HCT116 (cell line): ENCODE results near the gene SLC4A4. TPM values are rescaled to one million over a fixed set of nuclear protein-coding genes. Genes with fewer than 3 reads are reported as not detected.

Source experiments
- ATAC-seq: fragments of 200-7000 bp; cut with Tn5 transposase; 2 replicates; pipeline ENCODE4 v1.9.1; 2020; ENCODE audit warnings: mild to moderate bottlenecking, moderate library complexity
- BruUV-seq: library from RNA; stranded (reverse); fragments of 400-500 nt; replicated peaks from 2 replicates; lab custom pipeline; 2021; lab: Mats Ljungman, UMichigan
- CTCF ChIA-PET: fragments of 300-600 bp; sonication (Branson Sonifier 250); formaldehyde crosslinking; loops from one replicate; lab custom pipeline; 2021; ENCODE audit warnings: antibody characterized with exemption; lab: Charles Lee
- POLR2A ChIA-PET: fragments of 300-600, 350-600 bp; sonication (Branson Sonifier 250); formaldehyde crosslinking; loops from one replicate; lab custom pipeline; 2021; ENCODE audit warnings: antibody characterized with exemption; lab: Charles Lee
- RAD21 ChIA-PET, 2 experiments: fragments of 300-600 bp; sonication (Branson Sonifier 250); formaldehyde crosslinking; loops; one replicate each; lab custom pipeline; 2023; ENCODE audit warnings: low total read pairs in 2 of 2; ENCODE audit not compliant: uncharacterized antibody in 2 of 2, unreplicated experiment in 2 of 2, low non-redundant PET in 1 of 2; lab: Charles Lee
- DNase-seq: peaks from one replicate; pipeline ENCODE4 v3.0.0-alpha.2; 2010; ENCODE audit warnings: low read depth, low spot score
- H2AFZ ChIP-seq: fragments of 200-600 bp; shearing (Covaris generic), sonication (generic); 2 replicates; pipeline ENCODE4 v1.6.1; 2017; ENCODE audit warnings: low read depth, mixed run types, mixed read lengths, antibody characterized with exemption, low read length; ENCODE audit not compliant: poor library complexity, severe bottlenecking
- H3K27ac ChIP-seq: 2 replicates; pipeline ENCODE4 v1.5.1; 2012; ENCODE audit warnings: low read depth, low read length
- H3K27me3 ChIP-seq: fragments of 200-600 bp; sonication (generic); 2 replicates; pipeline ENCODE4 v1.6.1; 2016; ENCODE audit warnings: mixed run types, low read length, mixed read lengths; ENCODE audit not compliant: insufficient read depth
- H3K36me3 ChIP-seq, 2 experiments: fragments of 200-500 bp in 1 of 2; fragments of 200-600 bp in 1 of 2; sonication (Bioruptor generic) in 1 of 2; sonication (generic) in 1 of 2; 2 replicates each; pipeline versions ENCODE4 v1.5.1 to v1.6.1; 2014 to 2016; ENCODE audit warnings: low read length in 2 of 2, inconsistent platforms in 1 of 2, mixed read lengths in 1 of 2, mixed run types in 1 of 2; ENCODE audit not compliant: insufficient read depth in 2 of 2, control insufficient read depth in 1 of 2
- H3K4me1 ChIP-seq, 2 experiments: fragments of 200-600 bp in 1 of 2; sonication (generic) in 1 of 2; 2 replicates each; pipeline versions ENCODE4 v1.5.1 to v1.6.1; 2012 to 2017; ENCODE audit warnings: low read length in 2 of 2, inconsistent platforms in 1 of 2, mild to moderate bottlenecking in 1 of 2, mixed read lengths in 1 of 2, mixed run types in 1 of 2, moderate library complexity in 1 of 2; ENCODE audit not compliant: insufficient read depth in 2 of 2, control insufficient read depth in 1 of 2
- H3K4me2 ChIP-seq: fragments of 200-600 bp; sonication (generic); 2 replicates; pipeline ENCODE4 v1.6.1; 2017; ENCODE audit warnings: mixed run types, low read length, mixed read lengths
- H3K4me3 ChIP-seq, 2 experiments: fragments of 200-600 bp in 1 of 2; sonication (generic) in 1 of 2; replicated peaks in 1 of 2; 2 replicates each; pipeline ENCODE4 v1.5.1; 2011 to 2016; ENCODE audit warnings: low read length in 2 of 2, control low read depth in 1 of 2, low read depth in 1 of 2, mild to moderate bottlenecking in 1 of 2, mixed read lengths in 1 of 2, mixed run types in 1 of 2
- H3K79me2 ChIP-seq: fragments of 200-600 bp; sonication (generic); 2 replicates; pipeline ENCODE4 v1.6.1; 2017; ENCODE audit warnings: mild to moderate bottlenecking, mixed run types, low read length, moderate library complexity, mixed read lengths; ENCODE audit not compliant: insufficient read depth
- H3K9ac ChIP-seq: fragments of 200-600 bp; sonication (generic); 2 replicates; pipeline ENCODE4 v1.6.1; 2016; ENCODE audit warnings: low read length, mixed read lengths
- H3K9me2 ChIP-seq: fragments of 200-600 bp; sonication (generic), shearing (Covaris generic); 2 replicates; pipeline ENCODE4 v1.6.1; 2017; ENCODE audit warnings: mixed run types, mild to moderate bottlenecking, moderate library complexity; ENCODE audit not compliant: insufficient read depth
- H3K9me3 ChIP-seq, 2 experiments: fragments of 200-500 bp in 1 of 2; fragments of 200-600 bp in 1 of 2; sonication (Bioruptor generic) in 1 of 2; sonication (generic) in 1 of 2; 2 replicates each; pipeline ENCODE4 v1.6.1; 2014 to 2017; ENCODE audit warnings: low read length in 2 of 2, mixed read lengths in 2 of 2, inconsistent platforms in 1 of 2, low read depth in 1 of 2, mild to moderate bottlenecking in 1 of 2, mixed run types in 1 of 2, moderate library complexity in 1 of 2; ENCODE audit not compliant: control insufficient read depth in 1 of 2, insufficient read depth in 1 of 2
- H4K20me1 ChIP-seq: fragments of 200-600 bp; sonication (generic), shearing (Covaris generic); 2 replicates; pipeline ENCODE4 v1.6.1; 2017; ENCODE audit warnings: mixed run types, mild to moderate bottlenecking, moderate library complexity; ENCODE audit not compliant: insufficient read depth
- FOSL1 ChIP-seq: IDR thresholded peaks from 2 replicates; pipeline ENCODE4 v1.6.1; 2012; ENCODE audit warnings: low read depth
- POLR2A ChIP-seq: IDR thresholded peaks from 2 replicates; pipeline ENCODE4 v1.7.0; 2011; ENCODE audit warnings: borderline replicate concordance; ENCODE audit not compliant: insufficient read depth, insufficient read length; ENCODE audit errors: extremely low read depth
- SIN3A ChIP-seq: IDR thresholded peaks from 2 replicates; pipeline ENCODE4 v1.6.1; 2012; ENCODE audit warnings: low read depth
- SP1 ChIP-seq: IDR thresholded peaks from 2 replicates; pipeline ENCODE4 v1.6.1; 2012; ENCODE audit warnings: low read depth
- YY1 ChIP-seq: IDR thresholded peaks from 2 replicates; pipeline ENCODE4 v1.6.1; 2011; ENCODE audit warnings: low read length, low read depth, moderate library complexity, mild to moderate bottlenecking; ENCODE audit not compliant: insufficient replicate concordance; ENCODE audit errors: extremely low read depth
- ZFX ChIP-seq: fragments of 450-650 bp; IDR thresholded peaks from 2 replicates; pipeline ENCODE4 v1.6.1; 2017
- ZNF274 ChIP-seq: fragments of 200-500 bp; sonication (Bioruptor generic); IDR thresholded peaks from 2 replicates; pipeline ENCODE4 v1.6.1; 2014; ENCODE audit warnings: mild to moderate bottlenecking, low read depth, low read length, inconsistent platforms
- intact Hi-C: fragments of 100-400 bp; cut with micrococcal nuclease; formaldehyde crosslinking; loops from 2 replicates; pipeline ENCODE4 v1.10.0; 2022
- total RNA-seq: library from RNA; stranded (reverse); gene quantifications from one replicate; pipeline ENCODE4 v1.2.1, GENCODE V29; 2021; ENCODE audit not compliant: unreplicated experiment
- TF ChIP-seq, protein P1 (sequence below): IDR thresholded peaks from 2 replicates; pipeline ENCODE4 v1.6.1; 2012; ENCODE audit warnings: low read depth

Gene SLC4A4
- total RNA-seq, 1 experiment from 2014 or later = 0.30 TPM

DNA sequence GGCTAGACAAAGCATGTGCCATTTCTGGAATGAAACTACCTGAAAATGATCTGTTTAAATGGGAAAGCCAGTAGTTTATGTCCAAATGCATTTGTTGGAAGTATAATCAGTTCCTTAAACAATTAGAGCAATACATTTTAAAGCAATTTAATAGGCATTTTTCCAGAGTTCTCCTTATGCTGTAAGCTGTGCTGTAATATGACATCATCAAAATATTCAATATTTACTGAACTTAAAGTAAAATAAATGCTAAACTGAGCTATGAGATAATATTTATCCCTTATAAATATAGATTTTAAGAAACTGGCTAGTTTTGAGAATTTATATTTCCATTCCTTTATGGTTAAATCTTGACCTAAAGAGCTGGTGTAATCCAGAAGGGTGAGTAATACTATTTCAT is 7.9 kb downstream of the SLC4A4 start (continued):
- TF ChIP-seq ZFX (no peak), ZNF274 (no peak), POLR2A (no peak)
- TF ChIP-seq, protein P1, sequence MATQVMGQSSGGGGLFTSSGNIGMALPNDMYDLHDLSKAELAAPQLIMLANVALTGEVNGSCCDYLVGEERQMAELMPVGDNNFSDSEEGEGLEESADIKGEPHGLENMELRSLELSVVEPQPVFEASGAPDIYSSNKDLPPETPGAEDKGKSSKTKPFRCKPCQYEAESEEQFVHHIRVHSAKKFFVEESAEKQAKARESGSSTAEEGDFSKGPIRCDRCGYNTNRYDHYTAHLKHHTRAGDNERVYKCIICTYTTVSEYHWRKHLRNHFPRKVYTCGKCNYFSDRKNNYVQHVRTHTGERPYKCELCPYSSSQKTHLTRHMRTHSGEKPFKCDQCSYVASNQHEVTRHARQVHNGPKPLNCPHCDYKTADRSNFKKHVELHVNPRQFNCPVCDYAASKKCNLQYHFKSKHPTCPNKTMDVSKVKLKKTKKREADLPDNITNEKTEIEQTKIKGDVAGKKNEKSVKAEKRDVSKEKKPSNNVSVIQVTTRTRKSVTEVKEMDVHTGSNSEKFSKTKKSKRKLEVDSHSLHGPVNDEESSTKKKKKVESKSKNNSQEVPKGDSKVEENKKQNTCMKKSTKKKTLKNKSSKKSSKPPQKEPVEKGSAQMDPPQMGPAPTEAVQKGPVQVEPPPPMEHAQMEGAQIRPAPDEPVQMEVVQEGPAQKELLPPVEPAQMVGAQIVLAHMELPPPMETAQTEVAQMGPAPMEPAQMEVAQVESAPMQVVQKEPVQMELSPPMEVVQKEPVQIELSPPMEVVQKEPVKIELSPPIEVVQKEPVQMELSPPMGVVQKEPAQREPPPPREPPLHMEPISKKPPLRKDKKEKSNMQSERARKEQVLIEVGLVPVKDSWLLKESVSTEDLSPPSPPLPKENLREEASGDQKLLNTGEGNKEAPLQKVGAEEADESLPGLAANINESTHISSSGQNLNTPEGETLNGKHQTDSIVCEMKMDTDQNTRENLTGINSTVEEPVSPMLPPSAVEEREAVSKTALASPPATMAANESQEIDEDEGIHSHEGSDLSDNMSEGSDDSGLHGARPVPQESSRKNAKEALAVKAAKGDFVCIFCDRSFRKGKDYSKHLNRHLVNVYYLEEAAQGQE = no peak

DNA sequence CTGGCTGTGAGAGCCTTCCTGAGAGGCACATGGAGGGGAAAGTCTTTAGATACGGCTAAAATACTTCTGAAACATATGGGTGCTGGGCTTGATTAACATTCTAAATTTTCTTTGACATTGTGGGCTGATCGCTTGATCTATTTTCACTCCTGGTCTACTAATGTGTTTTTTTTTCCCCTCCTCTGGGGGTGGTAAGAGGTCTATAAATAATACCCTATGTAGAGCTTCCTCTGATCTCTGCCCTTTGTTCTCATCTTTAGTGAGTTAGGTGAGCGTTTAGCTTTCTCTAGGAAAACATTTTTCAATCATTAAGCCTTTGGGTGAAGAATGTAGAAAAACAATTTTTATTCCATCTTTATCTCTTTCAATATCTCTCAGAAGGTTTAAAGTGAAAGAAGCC is 9.8 kb downstream of the SLC4A4 start:
- ChIA-PET POLR2A (no interaction called here), RAD21 (no interaction called here), CTCF (no interaction called here)
- no peak overlapping the region for H3K4me2 ChIP-seq
- H3K27me3 ChIP-seq = peaks cover 19% of the 10 kb centered on the region
- ATAC-seq (no peak), DNase-seq (no peak)
- H3K9me3 ChIP-seq = no peaks in the 10 kb centered on the region
- no peaks in the 10 kb centered on the region for H3K79me2 ChIP-seq
- TF ChIP-seq SIN3A = no peak
- no peak for TF ChIP-seq YY1
- TF ChIP-seq FOSL1 = no peak
- TF ChIP-seq SP1 = no peak
- H3K36me3 ChIP-seq = no peaks in the 10 kb centered on the region
- no peaks in the 10 kb centered on the region for H3K9me2 ChIP-seq
- H4K20me1 ChIP-seq = no peaks in the 10 kb centered on the region
- no TSS peak for BruUV-seq
- H3K4me3 ChIP-seq = no peak overlapping the region
- no peak overlapping the region for H3K27ac ChIP-seq
- intact Hi-C loops = no loop called here
- no peak overlapping the region for H3K9ac ChIP-seq
- H2AFZ ChIP-seq = no peak overlapping the region
- H3K4me1 ChIP-seq = no peaks in the 10 kb centered on the region
